DND-41 (cell line): ENCODE results near the gene ETFA.

Experiments used
- EZH2 ChIP-seq: IDR thresholded peaks from 3 replicates; pipeline ENCODE4 v1.6.1; 2012; ENCODE audit warnings: borderline replicate concordance, low read depth, mild to moderate bottlenecking, moderate library complexity, low read length, inconsistent platforms; ENCODE audit not compliant: severe bottlenecking
- TF ChIP-seq, protein P1 (sequence below): IDR thresholded peaks from 2 replicates; pipeline ENCODE4 v1.5.1; 2012; ENCODE audit warnings: borderline replicate concordance, low read length, moderate library complexity, mild to moderate bottlenecking; ENCODE audit not compliant: poor library complexity, severe bottlenecking; ENCODE audit errors: extremely low read depth

DNA sequence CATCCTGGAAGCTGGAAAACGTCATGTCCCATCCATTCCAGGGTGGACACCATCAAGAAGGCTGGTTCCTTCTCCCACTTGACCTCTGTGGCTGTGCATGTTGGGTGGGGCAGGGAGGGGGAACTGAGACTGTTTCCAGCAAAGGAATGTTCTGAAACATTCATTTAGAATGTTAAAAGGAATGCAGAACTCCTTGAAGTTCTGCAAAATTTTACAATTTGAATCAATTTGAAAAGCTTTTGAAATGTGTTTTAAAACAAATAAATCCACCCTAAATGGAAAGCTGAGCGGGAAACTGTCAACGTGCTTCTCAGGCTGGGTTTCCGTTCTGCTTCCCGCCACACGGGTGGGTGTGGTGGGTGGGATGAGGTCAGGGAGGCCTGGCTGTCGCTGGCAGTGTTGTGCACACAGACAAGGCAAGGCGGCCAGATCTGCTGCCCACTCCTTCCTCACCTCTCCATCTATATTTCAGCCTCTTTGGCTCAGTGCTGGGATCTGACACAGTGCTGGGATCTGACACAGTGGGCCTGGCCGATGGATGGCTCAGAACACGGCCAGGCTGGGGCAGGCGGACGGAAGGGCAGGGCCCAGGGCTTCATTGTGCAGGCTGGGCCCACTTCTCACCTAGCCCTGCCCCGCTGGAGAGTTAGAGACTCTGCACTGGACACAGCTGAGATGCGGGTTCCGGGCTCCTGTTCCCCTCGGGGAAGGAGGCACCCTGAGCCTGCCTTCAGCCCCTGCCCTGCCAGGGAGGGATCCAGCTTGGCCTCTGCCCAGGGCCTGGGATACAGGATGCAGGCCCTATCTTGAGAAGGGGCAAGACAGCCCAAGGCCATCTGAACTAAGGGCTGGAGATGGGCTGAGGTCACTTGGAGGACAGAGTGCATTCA is 141.1 kb downstream of the ETFA start:
- TF ChIP-seq, protein P1, sequence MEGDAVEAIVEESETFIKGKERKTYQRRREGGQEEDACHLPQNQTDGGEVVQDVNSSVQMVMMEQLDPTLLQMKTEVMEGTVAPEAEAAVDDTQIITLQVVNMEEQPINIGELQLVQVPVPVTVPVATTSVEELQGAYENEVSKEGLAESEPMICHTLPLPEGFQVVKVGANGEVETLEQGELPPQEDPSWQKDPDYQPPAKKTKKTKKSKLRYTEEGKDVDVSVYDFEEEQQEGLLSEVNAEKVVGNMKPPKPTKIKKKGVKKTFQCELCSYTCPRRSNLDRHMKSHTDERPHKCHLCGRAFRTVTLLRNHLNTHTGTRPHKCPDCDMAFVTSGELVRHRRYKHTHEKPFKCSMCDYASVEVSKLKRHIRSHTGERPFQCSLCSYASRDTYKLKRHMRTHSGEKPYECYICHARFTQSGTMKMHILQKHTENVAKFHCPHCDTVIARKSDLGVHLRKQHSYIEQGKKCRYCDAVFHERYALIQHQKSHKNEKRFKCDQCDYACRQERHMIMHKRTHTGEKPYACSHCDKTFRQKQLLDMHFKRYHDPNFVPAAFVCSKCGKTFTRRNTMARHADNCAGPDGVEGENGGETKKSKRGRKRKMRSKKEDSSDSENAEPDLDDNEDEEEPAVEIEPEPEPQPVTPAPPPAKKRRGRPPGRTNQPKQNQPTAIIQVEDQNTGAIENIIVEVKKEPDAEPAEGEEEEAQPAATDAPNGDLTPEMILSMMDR: no peak
- no peak for TF ChIP-seq EZH2
